ENCODE data around the gene TMEM242. TPM values are rescaled to one million over a fixed set of nuclear protein-coding genes. Genes with fewer than 3 reads are reported as not detected.

Gene TMEM242
- total and polyA plus RNA-seq, 2 of the 13 experiments (the other 11 are each of a cell fraction or from before 2014, with no cell fraction given), result 5.6 to 11.1 TPM

- TF ChIP-seq ZBTB40 (IDR thresholded peaks at IDR 0.05) (no peak), ZBTB40 (CRISPR knock-in tag; IDR thresholded peaks at IDR 0.05) (0 out of 2 replicates have a peak, but pooled peaks have one; percentile 2), DDIT3 (CRISPR knock-in tag; IDR thresholded peaks at IDR 0.05) (no peak), UBTF (CRISPR knock-in tag; IDR thresholded peaks at IDR 0.05) (peak; percentile 88), ZXDC (CRISPR knock-in tag; IDR thresholded peaks at IDR 0.05) (no peak), PRDM15 (CRISPR knock-in tag; IDR thresholded peaks at IDR 0.05) (no peak), ZBTB20 (CRISPR knock-in tag; IDR thresholded peaks at IDR 0.05; ENCODE audit: borderline replicate concordance, low read depth) (no peak), NFYC (CRISPR knock-in tag; IDR thresholded peaks at IDR 0.05) (no peak)
These were observed 614 bp upstream of the TMEM242 start (continued) for GRCh38 chr6:157323966-157324300.
